ENCODE results near the gene RPL10. TPM values are rescaled to one million over a fixed set of nuclear protein-coding genes. Genes with fewer than 3 reads are reported as not detected.

The RPL10 gene
- total RNA-seq, 1 donor from 2014 or later, result 3,704 TPM

GRCh38 chrX:154350429-154351182 is 47.6 kb upstream of the RPL10 start:
- H3K4me3 Mint-ChIP-seq (ENCODE audit: unreplicated experiment), result no peak overlapping the region
- H3K4me1 Mint-ChIP-seq (ENCODE audit: unreplicated experiment), result peaks cover 4% of the 10 kb centered on the region
- no peak overlapping the region for H3K27ac Mint-ChIP-seq (ENCODE audit: unreplicated experiment)
- H3K9me3 Mint-ChIP-seq (ENCODE audit: unreplicated experiment), result no peaks in the 10 kb centered on the region
- TF ChIP-seq CTCF (IDR thresholded peaks at IDR 0.05; ENCODE audit: unreplicated experiment), result no peak
- H3K36me3 Mint-ChIP-seq (ENCODE audit: low read depth, unreplicated experiment), result no peaks in the 10 kb centered on the region
- no peak for DNase-seq (ENCODE audit: low spot score)
- peaks cover 3% of the 10 kb centered on the region for H3K27me3 Mint-ChIP-seq (ENCODE audit: unreplicated experiment)

GRCh38 chrX:154351183-154352011 is 46.8 kb upstream of the RPL10 start:
- H3K27me3 Mint-ChIP-seq (ENCODE audit: unreplicated experiment), result peaks cover 3% of the 10 kb centered on the region
- TF ChIP-seq CTCF (IDR thresholded peaks at IDR 0.05; ENCODE audit: unreplicated experiment), result no peak
- DNase-seq (ENCODE audit: low spot score), result no peak
- peaks cover 4% of the 10 kb centered on the region for H3K4me1 Mint-ChIP-seq (ENCODE audit: unreplicated experiment)
- no peaks in the 10 kb centered on the region for H3K9me3 Mint-ChIP-seq (ENCODE audit: unreplicated experiment)
- H3K36me3 Mint-ChIP-seq (ENCODE audit: low read depth, unreplicated experiment), result no peaks in the 10 kb centered on the region
- H3K4me3 Mint-ChIP-seq (ENCODE audit: unreplicated experiment), result no peak overlapping the region
- H3K27ac Mint-ChIP-seq (ENCODE audit: unreplicated experiment), result no peak overlapping the region

- TF ChIP-seq CTCF (IDR thresholded peaks at IDR 0.05; ENCODE audit: unreplicated experiment), result no peak
- no peaks in the 10 kb centered on the region for H3K36me3 Mint-ChIP-seq (ENCODE audit: low read depth, unreplicated experiment)
- no peak for DNase-seq (ENCODE audit: low spot score)
- no peaks in the 10 kb centered on the region for H3K9me3 Mint-ChIP-seq (ENCODE audit: unreplicated experiment)
- H3K4me3 Mint-ChIP-seq (ENCODE audit: unreplicated experiment), result no peak overlapping the region
- peaks cover 3% of the 10 kb centered on the region for H3K27me3 Mint-ChIP-seq (ENCODE audit: unreplicated experiment)
- H3K4me1 Mint-ChIP-seq (ENCODE audit: unreplicated experiment), result peaks cover 4% of the 10 kb centered on the region
- no peak overlapping the region for H3K27ac Mint-ChIP-seq (ENCODE audit: unreplicated experiment)
These were observed 46.2 kb upstream of the RPL10 start for GRCh38 chrX:154352012-154352401.

GRCh38 chrX:154352466-154352865 is 45.7 kb upstream of the RPL10 start:
- TF ChIP-seq CTCF (IDR thresholded peaks at IDR 0.05; ENCODE audit: unreplicated experiment), result no peak
- Mint-ChIP-seq H3K27me3 (ENCODE audit: unreplicated experiment) (peaks cover 2% of the 10 kb centered on the region), H3K36me3 (ENCODE audit: low read depth, unreplicated experiment) (no peaks in the 10 kb centered on the region), H3K4me3 (ENCODE audit: unreplicated experiment) (no peak overlapping the region), H3K9me3 (ENCODE audit: unreplicated experiment) (no peaks in the 10 kb centered on the region), H3K4me1 (ENCODE audit: unreplicated experiment) (no peaks in the 10 kb centered on the region), H3K27ac (ENCODE audit: unreplicated experiment) (no peak overlapping the region)
- no peak for DNase-seq (ENCODE audit: low spot score)

Measured in endothelial cell (in vitro differentiated cells).